GM12891 (cell line): ENCODE measurements around the gene DOCK4.

ENCODE experiments used
- POLR2A ChIP-seq: IDR thresholded peaks from 2 replicates; pipeline ENCODE4 v1.6.1; 2011; ENCODE audit warnings: low read depth, low read length, control low read depth
- POLR2AphosphoS5 ChIP-seq: IDR thresholded peaks from 2 replicates; pipeline ENCODE4 v1.6.1; 2011; ENCODE audit warnings: low read depth, low read length, control low read depth
- TAF1 ChIP-seq: IDR thresholded peaks from 2 replicates; pipeline ENCODE4 v1.6.1; 2011; ENCODE audit warnings: low read depth, low read length, control low read depth

- TF ChIP-seq POLR2AphosphoS5 (no peak), TAF1 (no peak), POLR2A (no peak)
These were observed 26.0 kb downstream of the DOCK4 start for GRCh38 chr7:112180223-112180622.
